SK-N-MC (cell line): ENCODE measurements around the gene RAB4A.
A peak's percentile ranks its signal among the peaks of the same experiment; 100 is the strongest.

Source experiments
- DNase-seq: peaks from one replicate; pipeline ENCODE4 v3.0.0-alpha.2; 2011; ENCODE audit warnings: low read depth, low spot score
- H3K27ac ChIP-seq: fragments of 200-600 bp; sonication (generic); 2 replicates; pipeline ENCODE4 v1.5.1; 2016; ENCODE audit warnings: mixed run types
- H3K36me3 ChIP-seq: fragments of 200-600 bp; sonication (generic); 2 replicates; pipeline ENCODE4 v1.6.1; 2017; ENCODE audit warnings: antibody characterized with exemption, low read length, mixed read lengths; ENCODE audit not compliant: insufficient read depth
- H3K4me3 ChIP-seq: fragments of 200-600 bp; sonication (generic); 2 replicates; pipeline ENCODE4 v1.5.1; 2016
- H3K9ac ChIP-seq: fragments of 200-600 bp; sonication (generic); 2 replicates; pipeline ENCODE4 v1.8.0; 2017; ENCODE audit warnings: mixed run types, mixed read lengths; ENCODE audit not compliant: insufficient read length
- H3K9me3 ChIP-seq: fragments of 200-600 bp; sonication (generic); 2 replicates; pipeline ENCODE4 v1.6.1; 2017; ENCODE audit warnings: low read depth, mild to moderate bottlenecking, antibody characterized with exemption, low read length, moderate library complexity, mixed read lengths
- EZH2 ChIP-seq: fragments of 200-600 bp; sonication (generic); IDR thresholded peaks from one replicate; pipeline ENCODE4 v1.6.1; 2017; ENCODE audit warnings: antibody characterized with exemption
- FOXP2 ChIP-seq: optimal IDR thresholded peaks from 2 replicates; pipeline ENCODE3; 2011; ENCODE audit warnings: mild to moderate bottlenecking, moderate library complexity; ENCODE audit not compliant: insufficient read depth; ENCODE audit errors: extremely low read length, control extremely low read depth
- POLR2AphosphoS5 ChIP-seq: IDR thresholded peaks from 2 replicates; pipeline ENCODE4 v1.6.1; 2012; ENCODE audit warnings: mild to moderate bottlenecking, low read depth, low read length, borderline replicate concordance

The RAB4A gene

DNA sequence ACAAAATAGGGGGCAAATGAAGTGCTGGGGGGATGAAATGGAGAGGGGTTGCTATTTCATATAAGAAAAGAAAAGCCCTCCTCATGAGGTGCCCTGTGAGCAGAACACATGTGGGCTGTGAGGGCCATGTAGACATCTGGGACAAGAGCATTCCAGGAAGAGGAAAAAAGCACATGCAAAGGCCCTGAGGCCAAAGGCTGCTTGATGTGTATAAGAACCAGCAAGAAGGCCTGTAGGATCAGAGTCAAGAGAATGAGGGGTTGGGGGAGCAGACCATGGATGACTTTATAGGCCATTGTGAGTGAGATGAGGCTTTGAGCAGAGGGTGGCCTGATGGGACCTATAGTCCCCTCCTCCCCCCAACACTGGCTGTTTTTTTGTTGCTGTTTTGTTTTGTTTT is 7.7 kb upstream of the RAB4A start:
- no peak overlapping the region for H3K9ac ChIP-seq
- H3K4me3 ChIP-seq: no peak overlapping the region
- TF ChIP-seq POLR2AphosphoS5 (no peak), FOXP2 (no peak), EZH2 (no peak)
- no peak overlapping the region for H3K27ac ChIP-seq
- DNase-seq: no peak
- H3K36me3 ChIP-seq: no peaks in the 10 kb centered on the region
- no peaks in the 10 kb centered on the region for H3K9me3 ChIP-seq

DNA sequence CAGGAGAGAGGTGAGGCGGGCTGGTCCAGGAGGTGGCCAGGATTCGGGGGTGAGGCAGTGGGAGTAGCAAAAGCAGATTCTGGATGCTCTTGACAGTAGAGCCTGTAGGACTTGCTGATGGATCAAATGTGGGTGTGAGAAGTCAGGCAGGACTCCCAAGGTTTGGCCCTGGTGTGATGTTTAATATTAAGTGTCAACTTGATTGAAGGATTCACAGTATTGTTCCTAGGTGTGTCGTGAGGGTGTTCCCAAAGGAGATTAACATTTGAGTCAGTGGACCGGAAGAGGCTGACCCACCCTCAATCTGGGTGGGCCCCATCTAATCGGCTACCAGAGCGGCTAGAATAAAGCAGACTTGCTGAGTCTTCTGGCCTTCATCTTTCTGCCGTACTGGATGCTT is 6.8 kb upstream of the RAB4A start:
- H3K9me3 ChIP-seq: no peaks in the 10 kb centered on the region
- H3K9ac ChIP-seq: no peak overlapping the region
- TF ChIP-seq FOXP2: no peak
- TF ChIP-seq POLR2AphosphoS5: no peak
- TF ChIP-seq EZH2: no peak
- no peak overlapping the region for H3K27ac ChIP-seq
- DNase-seq: no peak
- H3K4me3 ChIP-seq: no peak overlapping the region
- no peaks in the 10 kb centered on the region for H3K36me3 ChIP-seq

DNA sequence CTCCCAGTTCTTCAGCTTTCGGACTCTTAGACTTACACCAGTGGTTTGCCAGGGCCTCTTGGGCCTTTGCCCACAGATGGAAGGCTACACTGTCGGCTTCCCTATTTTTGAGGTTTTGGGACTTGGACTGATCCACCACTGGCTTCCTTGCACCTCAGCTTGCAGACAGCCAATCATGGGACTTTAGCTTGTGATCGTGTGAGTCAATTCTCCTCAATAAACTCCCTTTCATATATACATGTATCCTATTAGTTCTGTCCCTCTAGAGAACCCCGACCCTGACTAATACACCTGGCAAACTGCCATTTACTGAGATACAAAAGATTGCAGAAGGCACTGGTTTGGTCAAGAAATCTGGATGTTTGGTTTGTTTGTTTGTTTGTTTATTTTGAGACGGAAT is 6.4 kb upstream of the RAB4A start:
- Histone ChIP-seq H3K9me3 (no peaks in the 10 kb centered on the region), H3K27ac (no peak overlapping the region), H3K4me3 (no peak overlapping the region), H3K36me3 (no peaks in the 10 kb centered on the region), H3K9ac (no peak overlapping the region)
- DNase-seq: no peak
- TF ChIP-seq EZH2: no peak
- no peak for TF ChIP-seq POLR2AphosphoS5
- TF ChIP-seq FOXP2: no peak

DNA sequence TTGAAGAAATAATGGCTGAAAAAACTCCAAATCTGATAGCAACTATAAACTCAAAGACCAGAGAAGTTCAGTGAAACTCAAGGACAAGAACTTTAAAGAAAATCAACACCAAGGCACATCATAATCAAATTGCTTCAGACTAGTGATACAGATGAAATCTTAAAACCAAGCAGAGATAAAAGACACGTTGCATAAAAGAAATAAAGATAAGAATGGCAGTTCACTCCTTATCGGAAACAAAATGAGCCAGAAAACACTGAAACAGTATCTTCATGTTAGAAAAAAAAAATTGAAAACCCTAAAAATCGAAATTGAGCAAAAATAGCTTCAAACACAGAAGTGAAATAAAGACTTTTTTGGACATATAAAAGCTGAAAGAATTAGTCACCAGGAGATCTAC is 4.6 kb upstream of the RAB4A start:
- no peak for TF ChIP-seq EZH2
- TF ChIP-seq FOXP2: no peak
- TF ChIP-seq POLR2AphosphoS5: no peak
- H3K36me3 ChIP-seq: no peaks in the 10 kb centered on the region
- H3K27ac ChIP-seq: no peak overlapping the region
- H3K9me3 ChIP-seq: no peaks in the 10 kb centered on the region
- DNase-seq: no peak
- no peak overlapping the region for H3K9ac ChIP-seq
- no peak overlapping the region for H3K4me3 ChIP-seq

DNA sequence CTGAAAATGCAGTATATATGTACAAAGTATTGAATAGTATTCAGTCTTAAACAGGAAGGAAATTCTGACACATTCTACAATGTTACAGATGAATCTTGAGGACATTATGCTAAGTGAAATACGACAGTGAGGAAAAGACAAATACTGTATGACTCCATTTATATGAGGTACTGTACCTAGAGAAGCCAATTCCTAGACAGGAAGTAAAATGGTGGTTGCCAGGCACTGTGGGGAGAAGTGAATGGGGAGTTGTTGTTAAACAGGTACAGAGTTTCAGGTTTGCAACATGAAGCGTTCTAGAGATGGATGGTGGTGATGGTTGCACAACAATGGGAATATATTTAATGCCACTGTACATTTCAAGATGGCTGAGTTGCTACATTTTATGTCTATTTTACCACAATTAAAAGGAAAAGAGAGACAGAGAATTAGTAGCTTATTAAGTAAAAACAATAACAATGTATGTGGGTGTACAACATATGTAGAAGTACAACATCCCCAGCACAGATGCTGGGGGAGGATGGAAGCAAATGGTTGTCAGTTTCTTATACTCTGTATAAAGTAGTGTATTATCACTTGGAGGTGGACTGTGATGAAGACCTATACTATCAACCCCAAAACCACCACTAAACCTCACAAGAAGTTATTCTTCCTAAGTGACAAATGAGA is 3.9 kb upstream of the RAB4A start:
- no peaks in the 10 kb centered on the region for H3K9me3 ChIP-seq
- no peak for TF ChIP-seq EZH2
- no peak for TF ChIP-seq FOXP2
- TF ChIP-seq POLR2AphosphoS5: no peak
- H3K27ac ChIP-seq: no peak overlapping the region
- DNase-seq: no peak
- no peaks in the 10 kb centered on the region for H3K36me3 ChIP-seq
- H3K9ac ChIP-seq: no peak overlapping the region
- H3K4me3 ChIP-seq: no peak overlapping the region

DNA sequence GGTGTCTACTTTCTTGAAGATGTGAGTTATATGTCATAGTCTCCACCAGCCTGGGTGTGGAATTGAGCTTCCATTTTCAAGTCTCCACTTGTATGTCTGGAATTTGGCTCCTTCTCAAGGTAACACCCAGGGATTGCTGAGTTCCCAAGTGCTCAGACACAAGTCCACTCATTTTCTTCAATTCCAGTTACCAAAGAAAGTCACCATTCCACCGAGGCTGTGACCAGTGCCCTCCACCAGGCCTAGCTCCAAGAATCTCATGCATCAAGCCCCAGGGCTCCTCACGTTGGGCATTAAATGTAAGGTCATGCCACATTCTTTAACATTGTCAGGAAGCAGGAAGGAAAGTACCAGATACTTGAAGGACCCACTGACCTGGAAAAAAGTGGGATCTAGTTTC is 2.4 kb upstream of the RAB4A start:
- no peak for DNase-seq
- no peaks in the 10 kb centered on the region for H3K36me3 ChIP-seq
- no peak overlapping the region for H3K9ac ChIP-seq
- no peaks in the 10 kb centered on the region for H3K9me3 ChIP-seq
- no peak overlapping the region for H3K27ac ChIP-seq
- no peak for TF ChIP-seq POLR2AphosphoS5
- no peak for TF ChIP-seq EZH2
- no peak overlapping the region for H3K4me3 ChIP-seq

DNA sequence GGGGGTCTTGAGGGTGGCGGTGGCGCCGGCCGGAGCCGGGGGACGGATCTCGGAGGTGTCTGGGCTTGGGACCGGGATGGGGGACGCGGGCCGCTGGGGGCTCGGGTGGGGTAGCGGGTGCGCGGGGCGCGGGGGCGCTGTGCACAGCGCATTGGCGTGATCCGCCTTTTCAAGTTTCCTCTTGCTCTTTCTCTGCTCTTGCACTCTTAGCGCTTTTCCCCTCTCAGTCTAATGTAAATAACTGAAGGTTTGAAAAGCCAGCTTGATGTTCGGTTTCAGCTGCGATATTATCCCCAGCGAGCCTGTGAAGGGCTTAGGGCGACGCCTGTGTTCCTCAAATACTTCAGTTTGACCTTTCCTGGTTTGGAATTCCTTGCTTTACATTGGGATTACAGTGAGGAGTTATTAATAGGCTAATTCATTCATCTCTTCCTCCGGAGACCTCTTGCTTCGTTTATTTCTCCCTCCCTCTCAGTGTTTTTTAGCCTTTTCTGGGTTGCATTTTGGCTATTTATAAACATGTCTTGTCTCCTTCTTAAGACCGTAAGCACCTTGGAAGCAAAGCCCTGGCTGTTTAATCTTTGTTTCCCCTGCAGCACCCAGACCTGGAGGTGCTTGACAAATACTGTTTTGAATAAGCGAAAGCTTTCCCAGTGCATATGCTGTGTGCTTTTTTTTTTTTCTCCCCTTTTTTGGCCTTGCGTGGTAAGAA is 693 bp downstream of the RAB4A start:
- Histone ChIP-seq H3K4me3 (peak overlapping the region; percentile 67), H3K27ac (no peak overlapping the region), H3K9ac (no peak overlapping the region), H3K9me3 (no peaks in the 10 kb centered on the region), H3K36me3 (no peaks in the 10 kb centered on the region)
- no peak for DNase-seq
- TF ChIP-seq FOXP2 (no peak), POLR2AphosphoS5 (no peak), EZH2 (no peak)

DNA sequence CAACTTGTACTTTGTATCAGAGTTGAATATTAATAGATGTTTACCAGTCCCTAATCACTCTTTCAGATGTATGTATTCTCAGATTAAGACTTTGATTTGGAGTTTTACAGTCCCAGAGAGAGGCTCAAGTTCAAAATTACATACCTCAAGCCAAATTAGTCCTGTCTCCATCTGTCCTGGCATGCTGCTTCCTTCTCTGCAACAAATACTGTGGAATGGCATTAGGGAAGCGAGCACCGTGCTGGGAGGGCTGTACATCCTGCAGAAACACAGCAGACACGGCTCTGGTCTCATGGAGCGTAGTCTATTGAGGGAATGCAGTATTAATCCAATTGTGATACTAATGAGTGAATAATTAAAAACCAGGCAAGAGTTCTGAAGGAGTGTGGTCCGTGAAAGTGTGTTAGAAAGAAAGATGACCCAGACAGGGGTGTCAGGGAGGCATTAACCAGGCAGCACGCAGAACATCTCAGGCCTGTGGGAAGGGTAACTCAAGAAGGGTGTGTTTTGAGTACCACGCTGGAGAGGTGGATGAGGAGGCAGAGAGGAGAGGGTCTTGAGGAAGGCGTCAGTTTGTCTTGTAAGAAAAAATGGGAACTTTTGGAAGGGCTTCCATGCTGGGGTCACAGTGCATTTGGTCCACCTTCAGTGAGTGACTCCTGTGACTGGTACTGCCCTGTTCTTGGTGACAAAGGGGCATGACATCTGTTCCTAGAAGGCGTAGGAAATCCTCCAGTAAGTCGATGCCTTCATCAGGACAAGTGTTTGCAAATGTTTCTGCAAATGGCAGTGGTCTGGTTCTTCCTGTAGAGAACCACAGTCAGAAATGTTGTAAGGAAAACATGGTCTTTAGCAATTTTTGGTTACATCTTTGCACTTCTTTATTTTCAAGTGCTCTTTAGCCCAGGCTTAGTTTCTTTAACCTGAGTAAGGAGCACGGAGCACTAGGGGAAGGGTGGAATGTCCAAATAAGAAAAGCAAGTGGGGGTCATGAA is 1.6 kb downstream of the RAB4A start:
- no peak overlapping the region for H3K9ac ChIP-seq
- H3K4me3 ChIP-seq: peak overlapping the region; percentile 67; the same call in 1 of the 2 replicates
- TF ChIP-seq POLR2AphosphoS5 (no peak), EZH2 (no peak), FOXP2 (no peak)
- H3K9me3 ChIP-seq: no peaks in the 10 kb centered on the region
- no peak for DNase-seq
- no peaks in the 10 kb centered on the region for H3K36me3 ChIP-seq
- no peak overlapping the region for H3K27ac ChIP-seq

DNA sequence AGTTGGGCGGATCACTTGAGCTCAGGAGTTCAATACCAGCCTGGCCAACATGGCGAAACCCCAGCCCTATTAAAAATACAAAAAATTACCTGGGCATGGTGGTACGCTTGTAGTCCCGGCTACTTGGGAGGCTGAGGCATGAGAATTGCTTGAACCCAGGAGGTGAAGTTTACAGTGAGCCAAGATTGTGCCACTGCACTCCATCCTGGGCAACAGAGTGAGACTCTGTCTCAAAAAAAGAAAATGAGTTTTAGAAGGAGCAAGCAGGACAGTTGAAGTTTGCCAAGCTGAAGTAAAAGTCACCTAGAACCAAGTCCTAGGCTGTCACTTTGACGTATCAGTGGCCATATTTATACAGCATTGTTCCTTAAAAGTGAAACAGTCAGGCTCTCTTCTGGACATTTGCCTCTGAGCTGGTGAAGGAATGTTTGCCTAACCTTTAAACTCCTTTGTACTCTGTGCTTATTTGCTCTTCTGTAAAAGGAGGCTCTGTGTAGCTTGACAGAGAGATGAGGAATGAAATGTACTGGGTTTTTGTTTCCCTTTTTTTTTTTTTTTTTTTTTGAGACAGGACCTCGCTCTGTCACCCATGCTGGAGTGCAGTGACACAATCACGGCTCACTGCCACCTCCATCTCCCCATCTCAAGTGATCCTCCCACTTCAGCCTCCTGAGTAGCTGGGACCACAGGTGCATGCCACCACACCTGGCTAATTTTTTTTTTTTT is 2.8 kb downstream of the RAB4A start:
- DNase-seq: no peak
- Histone ChIP-seq H3K9ac (no peak overlapping the region), H3K4me3 (no peak overlapping the region), H3K9me3 (no peaks in the 10 kb centered on the region), H3K27ac (no peak overlapping the region), H3K36me3 (no peaks in the 10 kb centered on the region)
- TF ChIP-seq POLR2AphosphoS5 (no peak), FOXP2 (no peak), EZH2 (no peak)
